A204.1 (cell line): ENCODE results near the gene TMEM126A.
A peak's percentile ranks its signal among the peaks of the same experiment; 100 is the strongest.
"Not testable (repeated sequence)": the region's sequence is repeated elsewhere in the genome, so short reads cannot be mapped to it uniquely, and the experiment has no call there.

Experiments
- FAIRE-seq: peaks from 2 replicates; lab custom pipeline; 2012; peaks lifted over from hg19 to GRCh38; lab: Jason Lieb, UNC

Gene TMEM126A

DNA sequence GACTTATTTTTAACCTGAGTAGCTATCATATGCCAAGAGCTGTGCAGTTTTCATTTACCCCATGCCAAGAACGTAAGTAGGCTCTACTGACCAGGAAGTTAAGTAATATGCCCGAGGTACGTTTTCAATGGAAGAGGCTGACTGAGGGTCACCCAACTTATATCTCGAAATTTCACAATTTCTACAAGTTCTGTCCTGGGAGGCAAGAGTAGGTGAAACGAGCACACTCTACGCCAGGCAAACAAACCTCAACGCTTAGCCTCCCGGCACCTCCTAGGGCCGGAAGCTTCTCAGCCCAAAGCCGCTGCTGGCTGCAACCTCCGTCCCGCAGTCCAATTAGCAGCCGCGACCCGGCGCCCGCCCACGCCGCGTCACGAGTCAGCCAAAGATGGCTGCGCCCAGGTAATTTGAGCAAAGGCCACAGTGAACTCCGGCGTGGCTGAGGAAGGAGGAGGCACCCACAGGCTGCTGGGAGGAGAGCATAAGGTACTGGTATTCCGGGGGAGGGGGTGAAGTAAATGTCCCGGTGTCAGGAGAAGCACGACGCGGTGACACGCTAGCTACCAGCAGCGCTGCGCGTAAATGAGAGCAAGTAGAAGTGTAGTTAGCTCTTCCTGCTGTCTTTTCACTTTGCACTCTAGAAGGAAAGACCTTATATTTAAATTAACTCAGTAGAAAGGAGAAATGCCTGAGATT, at the start of gene TMEM126A:
Gene TMEM126A, plus strand, starts transcription at position 364 of the 696 bp plus-strand sequence. CDS start 2,289 bp downstream, outside the sequence.
- FAIRE-seq, result peak; percentile 53

DNA sequence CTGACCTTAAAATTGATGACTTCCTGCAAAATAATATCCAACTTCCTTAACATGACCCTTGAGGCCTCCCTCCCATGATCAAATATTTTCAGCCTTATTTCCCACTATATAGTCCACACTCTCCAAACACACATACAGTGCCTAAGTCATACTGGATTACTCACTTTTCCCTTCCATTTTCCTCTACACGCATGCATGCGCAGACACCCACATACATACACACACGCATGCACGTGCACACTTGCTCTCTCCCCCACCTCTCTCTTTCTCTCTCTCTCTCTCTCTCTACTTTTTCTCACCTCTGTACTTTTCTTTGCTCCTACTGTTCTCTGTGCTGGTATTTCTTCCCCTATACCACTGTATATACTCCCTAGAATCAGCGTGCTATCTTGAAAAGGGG, 48.7 kb upstream of the TMEM126A start:
- no peak for FAIRE-seq

DNA sequence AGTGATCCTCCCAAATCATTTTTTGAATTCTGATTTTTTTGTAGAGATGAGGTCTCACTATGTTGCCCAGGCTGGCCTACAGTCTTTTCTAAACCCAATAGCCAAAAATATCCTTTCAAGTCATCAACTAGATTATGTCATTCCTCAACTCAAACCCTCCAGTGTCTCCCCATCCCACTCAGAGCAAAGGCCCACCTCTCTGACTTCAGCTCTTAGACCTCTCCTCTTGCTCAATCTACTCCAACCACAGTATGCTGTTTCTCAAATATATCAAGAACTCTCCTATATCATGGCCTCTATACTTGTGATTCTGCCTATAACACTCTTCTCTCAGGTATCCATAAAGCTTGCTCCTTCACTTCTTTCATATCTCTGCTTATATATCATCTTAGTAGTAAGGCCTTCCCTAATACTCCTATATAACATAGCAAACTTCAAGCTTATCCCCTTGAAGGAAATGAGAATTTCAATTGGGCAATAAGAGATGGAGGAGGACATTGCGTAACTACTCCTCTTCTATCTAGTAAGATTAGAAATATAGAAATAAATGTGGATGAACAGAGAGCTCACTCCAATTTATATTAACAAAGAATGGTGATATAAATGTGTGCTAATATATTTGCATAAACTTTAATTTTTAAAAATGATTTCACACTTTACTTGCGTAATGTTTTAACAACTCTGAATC, 45.1 kb upstream of the TMEM126A start:
- no peak for FAIRE-seq

DNA sequence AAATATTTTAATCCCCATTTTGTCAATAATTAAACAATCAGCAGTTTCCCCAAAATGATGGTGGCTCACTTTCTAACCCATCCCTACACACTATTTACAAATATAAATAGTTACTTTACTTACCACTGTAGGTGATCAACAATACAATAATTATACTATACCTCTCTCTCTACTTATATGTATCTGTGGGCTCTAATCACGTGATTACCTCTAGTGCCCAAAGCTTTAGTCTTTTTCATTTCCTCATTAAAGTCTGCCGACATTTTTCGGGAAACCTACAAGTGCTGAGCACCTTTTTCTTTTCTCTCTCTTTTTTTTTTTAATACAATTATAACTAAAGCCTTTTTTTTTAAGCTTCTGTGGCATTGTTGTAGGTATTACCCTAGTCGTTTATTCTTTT, 44.5 kb upstream of the TMEM126A start:
- no peak for FAIRE-seq

DNA sequence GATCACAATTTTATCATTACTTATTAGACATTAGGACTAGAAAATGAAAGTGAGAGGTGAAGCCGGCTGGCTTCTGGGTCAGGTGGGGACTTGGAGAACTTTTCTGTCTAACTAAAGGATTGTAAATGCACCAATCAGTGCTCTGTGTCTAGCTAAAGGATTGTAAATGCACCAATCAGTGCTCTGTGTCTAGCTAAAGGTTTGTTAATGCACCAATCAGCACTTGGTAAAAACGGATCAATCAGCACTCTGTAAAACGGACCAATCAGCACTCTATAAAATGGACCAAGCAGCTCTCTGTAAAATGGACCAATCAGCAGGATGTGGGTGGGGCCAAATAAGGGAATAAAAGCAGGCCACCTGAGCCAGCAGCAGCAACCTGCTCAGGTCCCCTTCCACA, 41.5 kb upstream of the TMEM126A start:
- not testable (repeated sequence) for FAIRE-seq

DNA sequence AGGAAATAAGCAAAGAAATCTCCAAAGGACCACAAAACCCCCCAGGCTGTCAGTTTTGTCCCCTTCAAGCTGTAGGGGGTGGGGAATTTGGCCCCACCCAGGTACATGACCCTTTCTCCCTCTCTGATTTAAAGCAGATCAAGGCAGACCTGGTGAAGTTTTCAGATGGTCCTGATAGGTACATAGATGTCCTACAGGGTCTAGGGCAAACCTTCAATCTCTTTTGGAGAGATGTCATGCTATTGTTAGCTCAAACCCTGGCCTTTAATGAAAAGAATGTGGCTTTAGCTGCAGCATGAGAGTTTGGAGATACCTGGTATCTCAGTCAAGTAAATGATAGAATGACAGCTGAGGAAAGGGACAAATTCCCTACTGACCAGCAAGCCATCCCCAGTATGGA, 39.1 kb upstream of the TMEM126A start:
- FAIRE-seq, result not testable (repeated sequence)

DNA sequence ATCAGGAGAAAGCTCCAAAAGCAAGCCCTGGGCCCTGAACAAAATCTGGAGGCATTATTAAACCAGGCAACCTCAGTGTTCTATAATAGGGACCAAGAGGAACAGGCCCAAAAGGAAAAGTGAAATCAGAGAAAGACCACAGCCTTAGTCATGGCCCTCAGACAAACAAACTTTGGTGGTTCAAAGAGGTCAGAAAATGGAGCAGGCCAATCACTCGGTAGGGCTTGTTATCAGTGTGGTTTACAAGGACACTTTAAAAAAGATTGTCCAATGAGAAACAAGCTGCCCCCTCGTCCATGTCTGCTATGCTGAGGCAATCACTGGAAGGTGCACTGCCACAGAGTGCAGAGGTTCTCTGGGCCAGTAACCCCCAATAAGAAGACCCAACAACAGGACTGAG, 38.5 kb upstream of the TMEM126A start:
- FAIRE-seq, result not testable (repeated sequence)

DNA sequence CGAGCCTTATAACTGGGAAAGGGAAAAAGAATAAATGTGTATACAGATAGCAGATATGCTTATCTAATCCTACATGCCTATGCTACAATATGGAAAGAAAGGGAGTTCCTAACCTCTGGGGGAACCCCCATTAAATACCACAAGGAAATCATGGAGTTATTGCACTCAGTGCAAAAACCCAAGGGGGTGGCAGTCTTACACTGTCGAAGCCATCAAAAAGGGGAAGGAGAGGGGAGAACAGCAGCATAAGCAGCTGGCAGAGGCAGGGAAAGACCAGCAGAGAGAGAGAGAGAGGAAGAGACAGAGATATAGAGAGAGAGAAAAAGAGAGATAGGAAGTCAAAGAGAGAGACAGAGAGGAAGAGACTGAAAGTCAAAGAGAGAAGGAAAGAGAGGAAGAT, 36.1 kb upstream of the TMEM126A start:
- not testable (repeated sequence) for FAIRE-seq

DNA sequence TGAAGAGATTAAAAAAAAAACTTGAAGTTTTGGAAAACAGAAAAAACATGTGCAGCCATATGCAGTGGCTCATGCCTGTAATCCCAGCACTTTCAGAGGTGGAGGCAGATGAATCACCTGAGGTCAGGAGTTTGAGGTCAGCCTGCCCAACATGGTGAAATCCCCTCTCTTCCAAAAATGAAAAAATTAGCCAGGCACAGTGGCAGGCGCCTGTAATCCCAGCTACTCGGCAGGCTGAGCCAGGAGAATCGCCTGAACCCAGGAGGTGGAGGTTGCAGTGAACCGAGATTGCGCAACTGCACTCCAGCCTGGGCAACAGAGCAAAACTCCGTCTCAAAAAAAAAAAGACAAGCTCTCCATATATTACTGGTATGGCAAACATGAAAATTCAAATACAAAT, 28.3 kb upstream of the TMEM126A start:
- FAIRE-seq, result no peak

DNA sequence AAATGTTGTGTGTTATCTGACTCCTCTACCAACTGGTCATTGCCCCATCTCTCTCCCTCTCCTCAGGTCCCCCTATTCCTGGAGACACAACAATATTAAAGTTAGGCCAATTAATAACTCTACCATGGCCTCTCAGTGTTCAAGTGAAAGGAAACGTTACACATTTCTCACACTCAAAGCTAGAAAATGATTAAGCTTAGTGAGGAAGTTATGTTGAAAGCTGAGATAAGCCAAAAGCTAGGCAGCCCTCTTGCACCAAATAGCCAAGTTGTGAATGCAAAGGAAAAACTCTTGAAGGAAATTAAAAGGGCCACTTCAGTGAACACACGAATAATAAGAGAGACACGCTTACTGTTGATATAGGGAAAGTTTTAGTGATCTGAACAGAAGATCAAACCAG, 27.5 kb upstream of the TMEM126A start:
- no peak for FAIRE-seq

DNA sequence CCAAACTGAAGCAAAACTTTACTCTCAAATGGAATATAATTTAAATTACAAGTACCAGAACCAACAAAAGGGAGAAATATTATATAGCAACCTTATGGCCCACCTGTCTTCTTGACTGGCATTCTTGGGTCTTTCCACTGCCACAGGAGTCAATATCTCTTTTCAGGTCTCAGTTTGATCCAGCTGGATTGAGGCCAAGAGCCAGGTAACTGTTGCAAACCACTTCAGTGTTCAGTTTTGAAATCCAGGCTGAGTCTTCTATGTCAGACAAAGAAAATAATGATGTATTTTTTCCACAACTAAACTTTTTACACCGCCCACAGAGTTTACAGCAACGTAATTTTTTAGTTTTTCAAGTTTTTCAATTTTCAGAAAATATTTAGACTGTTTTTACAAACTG, 21.3 kb upstream of the TMEM126A start:
- no peak for FAIRE-seq

DNA sequence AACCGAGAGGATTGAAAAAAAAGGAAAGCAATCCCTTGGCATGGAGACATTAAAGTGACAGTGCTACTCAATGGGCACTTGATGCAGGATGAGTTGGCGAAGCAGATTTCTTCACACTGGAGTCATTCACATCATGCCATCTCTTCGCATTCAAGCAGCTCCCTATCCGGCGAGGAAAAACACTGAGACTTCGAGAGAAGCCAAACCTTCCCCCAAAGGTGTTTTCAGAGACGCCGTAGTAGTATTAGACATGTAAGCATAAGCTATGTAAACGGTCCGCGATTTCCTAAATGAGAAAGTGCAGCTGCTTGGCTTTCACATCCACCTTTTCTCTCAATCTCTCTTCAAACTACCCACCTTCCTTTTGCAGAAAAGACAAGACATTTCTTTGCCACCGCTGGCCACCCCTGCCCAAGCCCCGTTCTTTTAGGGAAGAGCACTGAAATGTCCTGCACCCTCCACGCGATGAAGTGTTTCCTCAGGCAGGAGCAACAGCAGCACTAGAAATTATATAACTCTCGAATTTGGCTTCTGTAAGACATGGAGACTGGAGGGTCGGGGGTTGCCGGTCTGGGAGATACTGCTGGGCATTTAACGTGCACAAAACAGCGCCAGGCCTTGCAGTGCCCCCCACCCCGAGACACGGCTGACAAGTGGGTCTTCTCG, 20.3 kb upstream of the TMEM126A start, which contains the start of gene DLG2:
Gene DLG2, minus strand, starts transcription at position 13 of the 666 bp plus-strand sequence.
- no peak for FAIRE-seq

DNA sequence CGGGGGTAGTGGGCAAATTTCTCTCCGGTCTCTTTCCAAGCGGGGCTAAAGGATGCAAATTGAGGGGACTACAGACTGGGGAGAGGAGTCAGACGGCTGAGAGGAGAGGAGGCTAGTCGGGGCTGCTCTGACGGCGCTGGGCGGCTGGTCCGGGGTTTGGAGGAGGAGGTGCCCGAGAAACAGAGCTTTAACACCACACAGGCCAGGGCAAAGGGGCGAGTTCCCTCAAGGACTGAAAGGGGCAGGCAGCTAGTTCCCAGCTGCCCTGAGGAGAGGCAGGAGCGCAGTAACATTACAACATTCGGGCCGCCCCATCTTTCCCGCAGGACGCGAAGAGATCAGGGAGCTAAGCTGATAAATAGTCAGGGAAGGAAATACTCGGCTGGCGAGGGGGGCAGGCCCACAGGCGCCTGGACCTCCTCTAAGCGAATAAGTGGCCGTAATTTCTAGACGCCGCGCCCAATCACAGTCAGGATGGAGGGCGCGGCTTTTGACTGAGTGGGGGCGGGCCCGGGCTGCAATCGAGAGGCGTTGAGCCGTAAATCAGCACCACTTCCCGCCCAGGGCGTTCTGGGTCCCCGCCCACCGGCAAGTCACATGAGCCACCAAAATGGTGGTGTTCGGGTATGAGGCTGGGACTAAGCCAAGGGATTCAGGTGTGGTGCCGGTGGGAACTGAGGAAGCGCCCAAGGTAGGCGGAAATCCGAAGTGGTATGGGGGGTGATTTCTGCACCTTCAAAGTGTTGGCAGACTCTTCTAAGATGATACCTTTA, 19.6 kb upstream of the TMEM126A start, which contains the start of gene TMEM126B:
Gene TMEM126B, plus strand, starts transcription at position 596 of the 773 bp plus-strand sequence. Its CDS starts 15 bp downstream, at position 611.
- FAIRE-seq, result peak; percentile 99

DNA sequence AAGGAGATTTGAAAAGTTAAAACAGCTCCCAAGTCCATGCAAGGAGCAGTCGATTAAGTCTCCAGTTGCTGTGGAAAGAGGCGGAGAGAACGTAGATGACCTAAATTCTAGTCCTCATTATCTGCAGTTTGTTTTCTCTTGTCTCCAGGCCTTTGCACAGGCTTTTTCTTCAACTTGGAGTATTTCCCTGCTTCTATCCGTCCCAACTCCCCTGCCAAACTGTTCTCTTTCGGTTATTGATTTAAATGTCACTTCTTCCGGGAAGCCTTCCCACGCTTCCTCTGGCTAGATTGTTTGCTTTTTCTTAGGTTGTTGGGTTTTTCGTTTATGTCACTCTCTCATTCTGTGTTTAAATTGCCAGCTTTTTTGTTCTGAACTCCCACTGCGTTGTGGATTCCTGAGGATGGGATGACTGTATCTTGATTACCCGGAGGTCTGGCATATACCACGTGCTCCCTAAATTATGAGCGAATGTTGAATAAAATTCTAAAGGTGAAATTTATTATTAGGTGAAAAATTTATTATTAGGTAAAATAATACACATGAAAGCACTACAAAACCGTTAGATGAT, 18.9 kb upstream of the TMEM126A start:
- no peak for FAIRE-seq

DNA sequence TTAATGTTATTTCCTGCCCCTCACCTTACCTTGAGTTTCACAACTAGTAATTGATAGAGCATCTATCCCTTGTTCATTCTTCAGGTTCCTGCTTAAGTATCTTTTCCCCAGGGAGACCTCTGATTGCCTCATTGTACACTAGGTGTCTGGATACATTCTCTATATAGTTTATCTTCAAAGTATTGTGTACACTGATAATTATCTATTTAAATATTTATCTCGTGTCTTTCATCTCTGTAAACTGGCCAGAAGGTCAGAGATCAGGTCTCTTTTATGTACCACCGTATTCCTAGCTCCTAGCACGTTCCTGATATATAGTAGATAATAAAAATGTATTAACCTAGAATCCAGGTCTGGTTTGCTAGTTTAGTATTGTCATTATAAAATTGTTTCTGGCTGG, 13.0 kb upstream of the TMEM126A start:
- no peak for FAIRE-seq

DNA sequence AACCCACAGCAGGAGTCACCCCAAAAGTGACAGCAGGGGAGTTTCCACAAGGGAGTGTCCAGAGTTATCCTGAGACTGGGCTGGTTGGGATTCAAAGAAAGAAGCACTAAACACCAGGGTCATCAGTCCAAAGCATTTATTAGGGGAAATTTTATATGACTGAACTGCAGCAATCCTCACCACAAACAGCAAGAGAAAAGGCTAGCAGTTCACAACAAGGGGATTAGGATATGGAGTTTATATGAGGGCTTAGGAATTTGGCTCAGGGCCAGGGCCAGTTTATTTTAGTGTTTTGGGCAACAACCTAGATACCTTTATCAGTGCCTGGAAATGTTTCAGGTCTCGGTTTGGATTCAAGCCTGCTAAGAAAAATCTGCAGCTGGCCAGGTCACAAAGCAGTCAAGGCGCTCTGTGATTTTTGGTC, 4.6 kb upstream of the TMEM126A start:
- no peak for FAIRE-seq

DNA sequence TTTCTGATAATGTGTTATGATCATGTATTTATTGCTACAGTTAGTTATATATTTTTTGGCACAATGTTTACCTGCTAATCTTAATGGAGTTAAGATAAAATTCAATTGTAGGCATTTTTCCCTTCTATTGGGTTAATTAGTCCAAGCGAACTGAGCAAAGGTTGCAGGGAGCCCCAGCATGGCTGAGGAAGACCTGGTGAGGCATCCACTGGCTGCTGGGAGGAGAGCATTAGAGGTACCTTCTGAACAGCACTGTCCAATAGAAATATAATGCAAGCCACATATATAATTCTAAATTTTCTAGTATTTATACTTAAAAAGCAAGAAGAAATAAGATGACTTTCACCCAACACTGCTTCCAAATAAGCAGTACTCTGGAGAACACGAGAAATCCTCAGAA, 689 bp upstream of the TMEM126A start:
- FAIRE-seq, result no peak

DNA sequence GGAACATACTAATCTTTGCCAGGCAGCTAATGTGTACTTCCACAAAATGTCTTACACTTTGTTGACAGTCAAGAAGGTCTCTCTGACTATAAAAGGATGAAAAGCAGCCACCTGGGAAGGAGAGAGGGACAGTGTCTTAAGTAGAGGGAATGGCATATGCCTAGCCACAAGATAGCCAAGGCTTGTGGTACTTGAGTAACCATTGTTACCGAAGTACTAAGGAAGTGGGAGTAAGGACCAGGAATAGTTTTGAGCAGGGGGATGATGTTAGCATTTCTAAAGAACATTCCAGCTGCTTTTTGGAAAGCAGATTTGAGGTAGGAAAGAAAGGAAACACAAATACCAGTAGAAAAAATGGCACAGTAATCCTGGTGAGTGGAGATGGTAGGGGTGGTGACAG, 3.4 kb downstream of the TMEM126A start:
- no peak for FAIRE-seq

DNA sequence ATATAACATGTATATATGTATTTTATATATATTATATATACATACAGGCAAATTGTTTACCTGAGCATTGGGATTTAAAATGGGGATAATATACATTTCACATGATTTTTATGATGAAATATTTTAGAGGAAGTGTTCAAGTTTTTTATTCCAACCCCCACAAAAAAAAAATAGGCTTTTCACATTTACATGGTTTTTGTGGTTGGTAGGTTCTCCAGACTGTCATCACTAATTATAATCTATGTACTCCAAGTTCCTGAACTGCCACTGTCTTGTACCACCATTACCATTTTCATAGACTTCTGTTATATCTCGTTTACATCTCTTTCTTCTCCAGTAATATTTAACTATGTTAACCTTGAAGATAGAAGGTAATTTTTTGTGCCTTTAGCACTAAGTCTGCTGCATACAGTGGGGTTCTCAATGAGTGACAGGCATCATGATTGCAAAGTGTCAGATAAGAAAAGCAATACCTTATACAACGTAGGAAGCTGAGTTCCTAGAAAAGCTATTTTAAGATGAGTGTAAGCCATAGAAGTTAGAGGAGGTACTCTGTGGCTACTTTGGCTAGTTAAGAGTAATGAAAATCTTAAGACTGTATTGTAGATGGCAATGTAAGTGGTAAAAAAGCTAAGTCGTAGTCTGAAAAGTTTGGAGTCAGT, 5.2 kb downstream of the TMEM126A start:
- FAIRE-seq, result no peak

DNA sequence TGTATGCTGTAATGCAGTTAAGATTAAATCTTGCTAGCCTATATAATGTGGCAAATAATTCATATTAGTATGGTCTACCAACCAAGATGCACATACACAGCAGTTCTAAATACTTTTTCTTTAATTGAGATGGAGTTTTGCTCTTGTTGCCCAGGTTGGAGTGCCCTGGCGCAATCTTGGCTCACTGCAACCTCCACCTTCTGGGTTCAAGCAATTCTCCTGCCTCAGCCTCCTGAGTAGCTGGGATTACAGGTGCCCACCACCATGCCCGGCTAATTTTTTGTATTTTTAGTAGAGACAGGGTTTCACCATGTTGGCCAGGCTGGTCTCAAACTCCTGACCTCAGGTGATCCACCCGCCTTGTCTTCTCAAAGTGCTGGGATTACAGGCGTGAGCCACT, 6.6 kb downstream of the TMEM126A start:
- FAIRE-seq, result not testable (repeated sequence)

DNA sequence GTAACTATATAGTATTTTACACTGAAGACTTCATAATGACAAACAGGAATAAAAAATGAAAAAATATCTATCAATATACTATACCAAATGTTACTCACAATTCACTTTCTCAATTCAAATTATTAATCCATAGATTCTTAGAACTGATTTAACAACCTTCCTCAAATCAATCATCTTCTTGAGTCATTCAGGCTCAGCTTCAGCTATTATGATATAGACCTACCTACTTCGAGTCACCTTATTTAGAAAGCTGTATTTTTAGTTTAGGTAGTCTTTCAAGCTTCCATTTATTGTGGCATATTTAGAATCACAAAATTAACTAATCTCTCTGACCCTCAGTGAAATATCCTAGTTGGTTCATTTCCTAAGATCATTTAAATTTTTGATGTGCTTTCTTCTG, 9.0 kb downstream of the TMEM126A start:
- FAIRE-seq, result no peak
